Midbrain (tissue), 1 donor: ENCODE data around the gene RERE.
A peak's percentile ranks its signal among the peaks of the same experiment; 100 is the strongest.
"Not testable (repeated sequence)": the region's sequence is repeated elsewhere in the genome, so short reads cannot be mapped to it uniquely, and the experiment has no call there.

Experiments used
- DNase-seq: peaks from one replicate; lab custom pipeline; 2025; lab: John Stamatoyannopoulos, UW

The RERE gene

DNA sequence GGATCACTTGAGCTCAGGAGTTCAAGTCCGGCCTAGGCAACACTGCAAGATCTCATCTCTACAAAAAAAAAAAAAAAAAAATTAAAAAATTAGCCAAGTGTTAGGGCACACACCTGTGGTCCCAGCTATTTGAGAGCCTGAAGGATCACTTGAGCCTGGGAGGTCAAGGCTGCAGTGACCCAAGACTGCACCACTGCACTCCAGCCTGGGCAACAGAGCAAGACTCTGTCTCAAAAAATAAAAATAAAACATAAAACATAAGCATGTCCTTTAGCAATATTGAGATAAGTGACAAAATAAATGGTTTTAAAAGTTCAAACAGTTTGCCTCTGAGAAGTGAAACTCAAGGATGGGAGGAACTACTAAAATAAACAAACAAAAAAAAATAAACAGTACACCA is 101.2 kb downstream of the RERE start:
- DNase-seq = no peak

DNA sequence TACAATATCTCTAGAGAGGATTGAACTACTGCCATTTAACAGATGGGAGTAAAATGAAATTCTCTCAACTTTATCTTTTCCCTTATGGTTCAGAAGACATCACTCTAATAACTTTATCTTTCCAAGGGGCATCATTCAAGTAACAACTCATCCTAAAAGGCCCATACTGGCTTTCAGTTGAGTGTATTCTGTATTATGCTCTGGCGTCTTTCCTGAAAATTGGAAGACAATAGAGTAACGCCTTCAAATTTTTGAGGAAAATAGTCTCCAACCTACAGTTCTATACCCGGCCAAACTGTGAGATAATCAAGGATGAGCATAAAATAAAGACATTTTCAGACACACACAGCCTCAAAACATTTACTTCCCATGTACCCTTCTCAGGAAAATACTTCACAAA is 103.3 kb downstream of the RERE start:
- DNase-seq = no peak

DNA sequence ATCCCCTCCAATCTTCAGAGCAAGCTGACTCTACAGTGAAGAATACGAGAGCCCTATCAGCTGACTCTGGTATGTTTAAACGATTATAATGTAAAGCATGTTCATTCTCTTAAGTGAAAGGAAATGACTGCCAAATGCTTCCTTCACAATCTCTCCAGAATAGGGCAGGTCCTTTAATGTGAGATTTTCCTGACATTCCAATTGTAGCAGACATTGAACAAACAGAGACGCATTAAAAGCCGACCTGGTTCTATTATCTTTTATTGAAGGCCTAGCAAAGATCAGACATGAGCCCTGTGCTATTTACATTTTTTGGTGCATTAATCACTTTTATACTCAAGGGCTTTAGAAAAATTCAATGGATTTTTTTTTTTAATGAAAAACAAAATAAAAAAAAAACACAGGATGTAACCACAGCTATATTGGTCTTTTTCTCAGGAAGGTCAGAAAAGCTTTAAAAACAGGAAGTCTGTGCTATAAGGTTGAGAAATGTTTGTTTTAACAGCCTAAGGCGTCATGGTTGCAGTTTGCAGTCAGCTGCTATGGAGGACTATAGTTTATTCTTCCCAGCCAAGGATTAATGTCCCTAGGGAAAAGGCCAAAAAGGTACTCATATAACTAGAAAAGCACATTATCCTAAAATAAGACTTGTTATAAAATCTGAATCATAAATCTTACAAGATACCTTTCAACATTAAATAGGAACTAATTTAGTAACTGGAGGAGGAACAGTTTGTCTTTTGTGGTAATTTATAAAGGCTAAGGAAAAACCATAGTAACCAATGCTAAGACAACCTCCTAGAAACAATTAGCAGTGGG is 104.8 kb downstream of the RERE start:
- DNase-seq = no peak

DNA sequence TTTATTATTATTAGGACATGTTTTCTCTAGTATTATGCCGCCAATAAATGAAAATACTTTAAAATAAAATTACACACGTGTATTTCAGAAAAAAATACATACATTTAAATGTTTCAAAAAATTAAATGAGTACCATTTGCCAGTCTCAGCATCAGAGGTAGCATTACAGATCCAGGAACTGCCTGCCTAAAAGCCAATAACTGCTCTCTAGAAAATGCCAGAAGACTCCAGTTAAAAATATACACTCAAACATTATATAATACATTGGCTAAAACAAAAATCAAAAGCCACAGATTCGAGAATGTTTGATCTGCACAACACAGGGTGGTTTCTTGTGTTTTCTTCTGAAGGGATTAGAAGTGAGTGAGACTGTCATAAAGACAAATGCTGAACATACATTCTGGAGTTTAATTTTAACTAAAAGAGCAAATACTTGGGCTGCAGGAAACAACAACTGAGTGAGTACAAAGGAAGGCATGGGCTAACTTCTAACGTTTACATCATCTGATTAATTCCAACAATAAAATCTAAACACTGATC is 105.5 kb downstream of the RERE start:
- no peak for DNase-seq

DNA sequence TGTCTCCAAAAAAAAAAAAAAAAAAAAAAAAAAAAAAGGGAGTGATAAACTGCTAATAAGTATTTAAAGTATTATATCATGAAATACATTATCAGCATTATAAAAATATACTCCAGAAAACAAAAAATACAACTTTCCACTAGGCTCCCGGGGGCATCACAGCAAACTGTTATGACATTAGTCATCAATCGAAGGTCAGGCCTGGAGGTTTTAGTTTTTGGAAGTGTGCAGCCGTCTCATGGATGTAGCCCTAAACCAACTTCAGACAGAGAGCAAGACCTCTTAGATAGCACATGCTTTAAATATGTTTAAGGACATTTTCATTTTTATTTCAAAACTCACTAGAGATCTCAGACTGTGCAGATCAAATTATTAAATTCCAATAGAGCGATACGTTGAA is 106.3 kb downstream of the RERE start:
- DNase-seq = no peak

DNA sequence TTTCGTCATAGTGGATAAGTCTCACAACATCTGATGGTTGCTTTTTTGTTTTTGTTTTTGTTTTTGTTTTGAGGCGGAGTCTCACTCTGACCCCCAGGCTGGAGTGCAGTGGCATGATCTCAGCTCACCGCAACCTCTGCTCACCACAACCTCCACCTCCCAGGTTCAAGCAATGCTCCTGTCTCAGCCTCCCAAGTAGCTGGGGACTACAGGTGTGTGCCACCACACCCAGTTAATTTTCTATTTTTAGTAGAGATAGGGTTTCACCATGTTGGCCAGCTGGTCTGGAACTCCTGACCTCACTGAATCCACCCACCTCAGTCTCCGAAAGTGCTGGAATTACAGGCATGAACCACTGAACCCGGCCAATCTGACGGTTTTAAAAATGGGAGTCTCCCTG is 109.2 kb downstream of the RERE start:
- no peak for DNase-seq

DNA sequence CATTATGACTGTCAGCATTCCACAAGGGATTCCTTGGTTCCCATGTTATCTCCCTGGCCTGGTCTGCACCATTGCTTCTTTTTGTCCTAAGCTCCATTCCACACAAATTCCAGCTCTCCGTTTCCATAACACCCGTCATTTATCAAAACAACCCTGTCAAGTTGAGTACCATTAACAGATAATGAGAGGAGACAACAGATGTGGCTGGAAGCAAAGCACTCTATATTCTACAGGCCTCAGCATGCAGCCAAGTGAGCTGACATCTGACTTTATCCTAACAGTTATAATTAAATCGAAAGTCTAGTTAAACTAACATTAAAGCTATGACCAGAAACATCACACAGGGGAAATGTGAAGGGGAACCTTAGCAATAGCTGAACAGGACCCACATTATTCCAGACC is 110.4 kb downstream of the RERE start:
- DNase-seq = no peak

DNA sequence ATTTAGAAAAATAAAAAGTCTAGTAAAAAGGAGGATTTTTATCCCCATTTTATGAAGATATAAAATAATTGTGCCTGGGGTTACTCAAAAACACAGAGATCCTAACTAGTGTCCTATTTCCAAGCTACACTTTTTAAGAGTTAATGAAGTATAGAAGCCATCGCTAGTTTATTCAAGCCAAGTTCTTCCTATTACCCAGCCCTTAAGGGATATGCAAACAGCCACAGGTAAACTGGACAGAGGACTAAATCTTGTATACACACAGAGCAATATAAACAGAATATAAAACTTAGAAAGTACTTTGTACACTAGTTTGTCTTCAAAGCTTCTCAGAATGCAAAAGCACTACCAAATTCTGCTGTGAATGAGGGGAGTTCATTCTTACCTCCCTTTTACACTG is 111.1 kb downstream of the RERE start:
- DNase-seq = no peak

DNA sequence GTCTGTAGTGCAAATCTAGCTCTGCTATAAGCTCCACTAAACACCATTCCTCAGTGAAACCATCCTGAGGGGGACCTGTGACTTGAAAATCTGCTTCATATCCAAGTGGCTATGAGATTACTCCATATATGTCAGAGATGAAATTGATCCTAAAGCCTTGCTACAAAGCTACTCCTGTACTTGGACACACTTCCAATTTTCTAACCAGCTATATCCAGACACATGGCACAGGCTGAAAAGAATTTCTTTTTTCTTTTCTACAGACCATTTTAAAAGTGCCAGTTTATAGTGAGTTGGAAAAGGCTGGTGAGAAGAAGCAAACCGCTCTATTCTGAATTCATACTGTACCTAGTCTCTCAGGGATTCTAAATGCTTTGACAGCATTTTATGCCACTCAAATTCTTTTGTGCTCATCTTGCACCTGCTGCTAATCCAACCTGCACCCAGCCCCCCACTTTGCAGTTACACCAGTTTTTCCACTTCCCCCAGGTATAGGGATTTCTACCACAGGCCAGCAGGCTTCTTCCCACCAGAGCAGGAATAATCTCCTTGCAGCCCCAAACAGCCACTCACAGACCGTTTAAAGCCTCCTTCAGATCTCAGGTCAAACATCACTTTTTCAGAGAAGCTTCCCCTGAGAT is 112.5 kb downstream of the RERE start:
- DNase-seq = no peak

DNA sequence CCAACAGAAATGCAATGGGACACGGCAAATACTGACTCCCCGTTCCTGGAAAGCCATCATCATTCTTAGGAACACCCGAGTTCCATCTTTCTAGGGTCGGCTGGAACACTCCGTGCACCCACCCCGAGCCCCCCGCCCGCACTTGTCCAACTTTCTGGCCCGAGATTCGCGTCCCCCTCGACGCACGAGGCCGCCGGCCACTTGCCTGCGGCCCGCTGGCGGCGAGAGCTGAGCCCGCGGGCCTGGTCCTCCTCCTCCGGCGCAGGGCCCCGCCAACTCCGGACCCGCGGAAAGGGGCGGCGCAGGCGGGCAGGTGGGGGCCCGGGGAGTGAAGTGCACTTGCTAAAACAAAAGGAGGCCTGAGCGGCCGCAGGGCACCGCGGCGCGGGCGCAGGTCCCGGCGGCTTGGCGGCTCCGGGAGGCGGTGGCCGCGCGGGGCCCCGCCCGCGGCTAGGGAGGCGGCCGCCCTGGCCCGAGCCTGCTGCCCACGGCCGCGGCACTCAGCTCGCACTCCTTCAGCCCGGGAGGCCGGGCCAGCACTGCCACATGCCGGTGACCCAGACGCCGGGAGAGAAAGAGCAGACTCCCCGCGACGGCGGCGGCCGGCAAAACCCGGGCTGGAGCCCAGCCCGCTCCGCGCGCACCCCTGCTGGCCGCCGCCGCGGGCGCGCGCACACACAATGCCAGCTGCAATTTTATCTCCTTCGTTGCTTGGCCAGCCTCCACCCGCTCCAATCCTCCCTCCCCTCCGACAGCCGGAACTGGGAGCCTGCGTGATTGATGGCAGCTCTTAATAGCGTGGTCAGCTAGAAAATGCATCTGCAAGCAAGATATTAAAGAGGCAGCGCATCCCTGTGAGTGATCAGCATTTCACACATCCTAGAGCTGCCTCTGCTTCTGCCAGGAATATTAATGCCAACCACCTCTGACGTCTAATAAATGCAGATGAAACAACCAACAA is 114.3 kb downstream of the RERE start:
- DNase-seq = peak; percentile 91

DNA sequence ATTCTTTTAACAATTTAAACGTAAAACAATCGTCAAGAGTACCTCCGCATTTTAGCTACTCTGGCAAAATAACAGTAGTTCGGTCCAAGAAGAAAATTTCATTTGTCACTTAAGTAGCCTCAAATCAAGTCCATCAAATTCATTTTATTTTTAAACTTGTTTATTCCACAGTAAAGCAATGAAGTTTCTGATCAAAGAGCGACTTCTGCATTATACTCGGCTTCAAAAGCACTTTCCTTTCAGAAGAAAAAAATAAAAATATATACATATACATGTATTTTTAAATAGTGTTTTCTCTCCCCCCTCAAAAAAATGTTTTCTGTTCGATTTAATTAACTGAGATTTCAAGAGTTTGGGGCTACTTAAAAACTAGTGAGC is 115.0 kb downstream of the RERE start:
- DNase-seq = no peak

DNA sequence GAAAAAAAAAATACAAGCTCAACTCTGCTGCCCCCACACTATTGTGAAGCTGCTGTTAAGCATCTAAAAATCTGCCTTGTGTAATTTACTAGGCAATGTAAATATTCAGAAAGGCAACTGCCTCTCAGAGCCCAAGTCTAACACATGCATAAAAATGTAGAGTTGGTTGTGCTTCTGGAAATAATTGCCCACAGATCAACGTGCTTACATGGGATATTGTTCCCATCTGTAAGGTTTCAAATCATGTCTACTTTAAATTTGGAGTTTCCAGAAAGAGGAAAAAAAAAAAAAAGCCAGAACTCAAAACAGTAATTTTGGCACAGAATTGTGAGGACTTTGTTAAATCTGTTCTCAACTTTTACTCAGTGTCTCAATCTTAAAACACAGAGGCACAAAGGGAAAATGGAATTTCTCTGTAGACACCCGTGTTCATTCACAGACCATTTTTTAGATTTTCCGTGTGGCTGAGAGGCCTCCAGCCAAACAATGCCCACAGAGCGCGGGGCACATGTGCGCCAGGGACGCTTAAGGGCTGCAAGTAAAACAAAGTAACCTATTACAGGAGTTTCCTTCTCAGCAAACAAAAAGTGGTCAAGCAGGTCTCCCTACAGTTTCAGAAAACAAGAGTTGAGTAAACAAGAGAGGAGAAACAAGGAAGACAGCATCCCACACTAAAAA is 115.5 kb downstream of the RERE start:
- no peak for DNase-seq

DNA sequence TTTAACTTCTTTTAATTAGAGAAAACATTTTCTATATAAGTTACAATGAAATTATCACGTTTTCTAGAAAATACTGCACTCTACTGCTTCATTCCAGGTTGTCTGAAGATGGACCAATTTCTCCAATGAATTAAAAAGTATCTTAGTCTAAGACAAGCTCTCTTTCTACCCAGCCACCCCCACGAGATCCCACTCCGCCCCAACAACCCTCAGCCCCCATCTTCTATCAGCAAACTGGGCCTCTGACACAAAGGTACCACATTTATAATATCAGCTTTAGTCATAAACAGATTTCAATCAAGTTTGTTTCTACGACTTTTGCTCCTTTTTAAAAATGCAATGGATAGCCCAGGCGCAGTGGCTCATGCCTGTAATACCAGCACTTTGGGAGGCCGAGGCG is 117.8 kb downstream of the RERE start:
- no peak for DNase-seq

DNA sequence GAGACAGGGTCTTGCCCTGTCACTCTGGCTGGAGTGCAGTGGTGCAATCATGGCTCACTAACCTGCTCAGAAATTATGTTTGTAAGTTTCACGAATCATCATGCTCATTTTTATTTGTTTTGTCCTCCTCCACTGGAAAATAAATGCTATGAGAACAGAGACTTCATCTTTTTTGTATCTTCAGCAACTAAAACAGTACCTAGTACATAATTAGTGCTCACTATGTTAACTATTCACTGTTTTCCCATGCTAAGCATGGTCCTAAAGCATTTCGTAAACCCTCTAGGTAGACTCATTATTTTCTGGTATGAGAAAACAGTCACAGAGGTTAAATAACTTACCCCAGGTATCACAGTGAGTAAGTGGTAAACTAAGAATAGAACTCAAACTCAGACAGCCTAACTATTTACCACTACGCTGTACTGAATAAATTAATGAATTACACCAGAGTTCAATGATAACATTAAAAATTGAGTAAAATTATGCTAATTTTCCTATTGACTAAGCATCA is 118.4 kb downstream of the RERE start:
- no peak for DNase-seq

DNA sequence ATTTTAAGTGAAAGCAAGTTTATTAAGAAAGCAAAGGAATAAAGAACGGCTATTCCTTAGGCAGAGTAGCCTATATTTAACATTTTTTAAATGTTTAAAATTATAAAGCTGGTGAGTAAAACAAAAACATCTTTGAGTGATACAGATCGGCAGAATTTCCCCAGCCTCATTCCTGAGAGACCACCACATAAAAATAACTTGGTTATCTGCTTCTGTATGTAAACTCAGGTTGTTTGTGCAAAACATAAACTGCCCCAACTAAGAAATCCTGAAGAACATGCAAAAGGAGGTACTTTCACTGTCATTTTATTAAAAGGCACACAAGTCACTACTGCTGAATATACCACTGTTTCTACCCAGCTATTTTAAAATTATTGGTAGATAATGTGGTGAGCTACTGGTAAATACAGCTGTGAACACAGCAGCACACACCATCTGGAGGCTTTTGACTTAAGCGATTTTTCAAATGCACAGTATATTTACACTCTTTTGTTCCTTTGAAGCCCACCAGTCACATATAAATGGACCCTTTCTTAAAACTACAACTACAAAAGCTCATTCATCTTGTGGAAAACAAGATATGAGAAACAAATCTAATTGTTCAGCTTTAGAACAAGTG is 119.3 kb downstream of the RERE start:
- no peak for DNase-seq

DNA sequence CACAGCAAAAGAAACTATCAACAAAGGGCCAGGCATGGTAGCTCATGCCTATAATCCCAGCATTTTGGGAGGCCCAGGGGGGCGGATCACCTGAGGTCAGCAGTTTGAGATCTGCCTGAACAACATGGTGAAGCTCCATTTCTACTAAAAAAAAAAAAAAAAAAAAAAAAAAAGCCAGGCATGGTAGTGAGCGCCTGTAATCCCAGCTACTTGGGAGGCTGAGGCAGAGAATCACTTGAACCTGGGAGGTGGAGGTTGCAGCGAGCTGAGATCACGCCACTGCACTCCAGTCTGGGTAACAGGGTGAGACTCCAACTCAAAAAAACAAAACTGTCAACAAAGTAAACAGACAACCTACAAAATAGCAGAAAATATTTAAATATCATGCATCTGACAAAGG is 122.0 kb downstream of the RERE start:
- DNase-seq = not testable (repeated sequence)

DNA sequence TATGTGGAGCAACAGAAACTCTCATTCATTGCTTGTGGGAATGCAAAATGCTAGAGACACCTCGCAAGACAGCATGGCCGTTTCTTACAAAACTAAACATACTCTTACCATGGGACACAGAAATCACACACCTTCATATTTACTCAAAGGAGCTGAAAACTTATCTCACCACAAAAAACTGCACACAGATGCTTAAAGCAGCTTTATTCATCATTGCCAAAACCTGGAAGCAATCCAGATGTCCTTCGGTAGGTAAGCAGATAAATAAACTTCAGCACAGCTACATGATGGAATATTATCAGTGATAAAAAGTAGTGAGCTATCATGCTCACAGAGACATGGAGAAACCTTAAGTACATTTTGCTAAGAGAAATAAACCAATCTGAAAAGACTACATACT is 124.3 kb downstream of the RERE start:
- no peak for DNase-seq

DNA sequence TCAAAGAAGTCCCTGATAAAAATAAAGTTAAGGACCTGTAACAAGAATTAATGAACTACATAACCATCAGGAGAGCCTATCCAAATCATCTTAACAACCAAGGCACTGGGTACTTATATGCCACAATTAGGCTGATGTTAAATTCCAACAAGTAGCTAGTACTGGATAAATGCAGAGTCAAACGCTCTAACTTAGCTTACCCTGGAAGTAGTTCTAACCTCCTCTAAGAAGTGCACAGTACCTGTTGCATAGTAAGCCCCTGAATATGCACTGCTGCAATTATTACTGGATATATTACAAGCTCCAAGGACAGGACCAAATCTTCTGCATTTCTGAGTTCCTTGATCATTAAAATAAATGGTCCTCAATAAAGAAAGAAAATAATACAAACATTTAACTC is 125.8 kb downstream of the RERE start:
- no peak for DNase-seq

DNA sequence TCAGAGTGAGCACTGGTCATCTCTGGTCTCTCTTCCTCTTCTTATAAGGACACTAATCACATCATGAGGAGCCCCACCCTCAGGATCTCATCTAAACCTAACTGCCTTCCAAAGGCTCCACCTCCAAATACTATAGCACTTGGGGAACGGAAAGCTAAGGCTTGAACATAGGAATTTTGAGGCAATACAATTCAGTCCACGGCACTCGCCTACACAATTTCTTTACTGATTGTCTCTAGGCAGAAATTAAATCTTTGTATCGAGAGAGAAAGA is 127.3 kb downstream of the RERE start:
- no peak for DNase-seq

DNA sequence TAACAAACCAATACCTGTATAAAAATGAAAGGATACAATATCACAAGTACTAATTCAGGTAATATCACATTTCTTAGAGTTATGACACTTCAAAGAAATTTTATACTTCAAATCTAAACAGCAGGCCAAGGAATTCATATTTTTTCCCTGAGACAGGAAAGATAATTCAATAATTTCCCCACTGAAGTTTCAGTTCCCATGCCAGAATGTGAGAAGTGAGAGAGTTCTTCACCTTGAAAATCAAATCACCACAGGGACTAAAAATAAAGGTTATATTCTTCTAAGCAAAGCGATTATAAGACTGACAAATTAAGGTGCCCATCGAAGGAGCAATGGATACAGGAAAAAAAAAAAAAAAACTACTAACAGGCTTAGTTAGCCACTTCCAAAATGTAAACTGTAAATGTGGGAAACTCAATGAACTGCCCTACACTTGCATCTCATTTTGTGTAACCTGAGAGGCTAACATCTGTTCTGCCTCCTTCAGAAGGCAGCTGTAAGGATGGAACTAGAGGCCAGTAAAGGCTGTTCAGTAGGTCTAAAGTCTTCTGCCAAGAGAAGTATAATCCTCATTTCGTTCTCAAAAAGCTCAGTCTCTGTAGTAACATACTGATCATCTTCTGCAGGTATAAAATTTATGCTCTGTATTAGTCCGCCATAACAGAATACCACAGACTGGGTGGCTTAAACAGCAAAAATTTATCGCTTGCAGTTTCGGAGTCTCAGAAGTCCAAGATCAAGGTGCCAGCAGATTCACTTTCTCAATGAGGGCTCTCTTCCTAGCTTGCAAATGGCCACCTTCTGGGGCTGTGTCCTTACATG is 127.8 kb downstream of the RERE start:
- no peak for DNase-seq

DNA sequence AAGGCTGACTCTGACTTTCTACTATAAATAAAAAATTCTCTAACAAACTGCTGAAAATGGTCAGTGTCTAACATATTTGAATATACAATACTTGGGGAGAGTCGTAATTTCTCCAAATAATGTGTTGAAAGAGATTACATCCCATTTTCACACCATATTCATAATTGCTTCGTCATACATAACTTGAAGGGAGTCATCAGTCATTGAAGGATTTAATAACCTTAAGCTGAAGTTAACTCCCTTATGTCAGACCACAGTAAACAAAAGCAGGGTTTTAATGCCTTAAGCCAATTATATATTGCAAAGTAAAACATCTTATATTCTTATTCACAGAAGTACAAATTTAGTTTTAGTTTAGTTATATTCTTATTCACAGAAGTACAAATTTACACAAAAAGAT is 129.9 kb downstream of the RERE start:
- no peak for DNase-seq
